DOHH2 (cell line): ENCODE data around the gene SMURF1.

ENCODE experiments used
- CTCF ChIP-seq: fragments of 200-600 bp; sonication (generic); IDR thresholded peaks from one replicate; pipeline ENCODE4 v1.5.1; 2014; ENCODE audit warnings: antibody characterized with exemption, mild to moderate bottlenecking, low read depth, low read length; ENCODE audit not compliant: poor library complexity, severe bottlenecking
- EZH2phosphoT487 ChIP-seq: fragments of 200-600 bp; sonication (generic); IDR thresholded peaks from 2 replicates; pipeline ENCODE4 v1.6.1; 2017; ENCODE audit warnings: borderline replicate concordance, mild to moderate bottlenecking, antibody characterized with exemption, low read length, moderate library complexity, mixed read lengths

- TF ChIP-seq CTCF: no peak
- TF ChIP-seq EZH2phosphoT487: no peak
These were observed 11.2 kb downstream of the SMURF1 start for GRCh38 chr7:99132595-99133321.
